ENCODE measurements around the gene OBP2A. TPM values are rescaled to one million over a fixed set of nuclear protein-coding genes. Genes with fewer than 3 reads are reported as not detected.

Gene OBP2A
- polyA plus RNA-seq, 1 donor (not counting 4 experiments of a cell fraction or from before 2014, with no cell fraction given), result not detected

GRCh38 chr9:135550344-135550918 is 4.5 kb downstream of the OBP2A start:
- Histone ChIP-seq H3K36me3 (ENCODE audit: control insufficient read depth in 2 of 2, extremely low read depth in 1 of 2, insufficient read depth in 2 of 2, low read length in 2 of 2) (no peaks in the 10 kb centered on the region), H3K9me3 (ENCODE audit: control insufficient read depth, low read depth, low read length) (no peaks in the 10 kb centered on the region), H3K27ac (ENCODE audit: control insufficient read depth, insufficient read depth, low read length) (no peak overlapping the region), H3K79me2 (ENCODE audit: control insufficient read depth, insufficient read depth, low read length) (no peaks in the 10 kb centered on the region), H3K4me1 (ENCODE audit: control insufficient read depth, extremely low read depth, insufficient read depth, low read length) (no peaks in the 10 kb centered on the region), H3K27me3 (ENCODE audit: control insufficient read depth, extremely low read depth, insufficient read depth, low read length) (no peaks in the 10 kb centered on the region), H4K20me1 (ENCODE audit: control insufficient read depth, extremely low read depth, insufficient read depth, low read length) (no peaks in the 10 kb centered on the region), H3K9ac (ENCODE audit: control insufficient read depth, extremely low read depth, insufficient read depth, low read length) (no peak overlapping the region), H3K4me2 (ENCODE audit: control insufficient read depth, extremely low read depth, insufficient read depth, low read depth, low read length) (no peak overlapping the region), H2AFZ (ENCODE audit: control insufficient read depth, low read length) (no peak overlapping the region), H3K4me3 (ENCODE audit: control insufficient read depth in 2 of 3, extremely low read depth in 1 of 3, insufficient read depth in 2 of 3, low read depth in 1 of 3, low read length in 3 of 3) (no peak overlapping the region), H3K9me1 (ENCODE audit: control insufficient read depth, extremely low read depth, insufficient read depth, low read length) (no peaks in the 10 kb centered on the region)
- dilution Hi-C loops (cut with MboI; ENCODE audit: extremely low pct_ligation_motif_present, low sequenced_read_pairs), result no loop called here
- no peak for TF ChIP-seq CTCF (optimal IDR thresholded peaks at IDR 0.05 in 1 of 3, IDR thresholded peaks at IDR 0.05 in 1 of 3, conservative IDR thresholded peaks at IDR 0.05 in 1 of 3; ENCODE audit: extremely low read depth in 1 of 3, insufficient read depth in 2 of 3, low read length in 3 of 3)
- no peak for TF ChIP-seq EZH2 (IDR thresholded peaks at IDR 0.05; ENCODE audit: low read length)
- FAIRE-seq (no peak), DNase-seq (ENCODE audit: low read depth, low spot score) (no peak)

GRCh38 chr9:135551031-135551430 is 5.1 kb downstream of the OBP2A start:
- Histone ChIP-seq H3K4me1 (ENCODE audit: control insufficient read depth, extremely low read depth, insufficient read depth, low read length) (no peaks in the 10 kb centered on the region), H3K36me3 (ENCODE audit: control insufficient read depth in 2 of 2, extremely low read depth in 1 of 2, insufficient read depth in 2 of 2, low read length in 2 of 2) (no peaks in the 10 kb centered on the region), H3K9me3 (ENCODE audit: control insufficient read depth, low read depth, low read length) (no peaks in the 10 kb centered on the region), H3K27ac (ENCODE audit: control insufficient read depth, insufficient read depth, low read length) (no peak overlapping the region), H3K27me3 (ENCODE audit: control insufficient read depth, extremely low read depth, insufficient read depth, low read length) (no peaks in the 10 kb centered on the region), H3K79me2 (ENCODE audit: control insufficient read depth, insufficient read depth, low read length) (no peaks in the 10 kb centered on the region), H2AFZ (ENCODE audit: control insufficient read depth, low read length) (no peak overlapping the region), H3K9me1 (ENCODE audit: control insufficient read depth, extremely low read depth, insufficient read depth, low read length) (no peaks in the 10 kb centered on the region), H4K20me1 (ENCODE audit: control insufficient read depth, extremely low read depth, insufficient read depth, low read length) (no peaks in the 10 kb centered on the region), H3K9ac (ENCODE audit: control insufficient read depth, extremely low read depth, insufficient read depth, low read length) (no peak overlapping the region), H3K4me2 (ENCODE audit: control insufficient read depth, extremely low read depth, insufficient read depth, low read depth, low read length) (no peak overlapping the region), H3K4me3 (ENCODE audit: control insufficient read depth in 2 of 3, extremely low read depth in 1 of 3, insufficient read depth in 2 of 3, low read depth in 1 of 3, low read length in 3 of 3) (no peak overlapping the region)
- FAIRE-seq (no peak), DNase-seq (ENCODE audit: low read depth, low spot score) (no peak)
- no peak for TF ChIP-seq CTCF (optimal IDR thresholded peaks at IDR 0.05 in 1 of 3, IDR thresholded peaks at IDR 0.05 in 1 of 3, conservative IDR thresholded peaks at IDR 0.05 in 1 of 3; ENCODE audit: extremely low read depth in 1 of 3, insufficient read depth in 2 of 3, low read length in 3 of 3)
- TF ChIP-seq EZH2 (IDR thresholded peaks at IDR 0.05; ENCODE audit: low read length), result no peak
- dilution Hi-C loops (cut with MboI; ENCODE audit: extremely low pct_ligation_motif_present, low sequenced_read_pairs), result no loop called here
